IMR-90 (cell line): Measurements from ENCODE around the gene ZNF439.

ENCODE experiments used
- CHD1 ChIP-seq: IDR thresholded peaks from 2 replicates; pipeline ENCODE4 v1.6.1; 2012; ENCODE audit warnings: low read depth, low read length, improper control_type of control experiment
- MAZ ChIP-seq: IDR thresholded peaks from 2 replicates; pipeline ENCODE4 v1.6.1; 2012; ENCODE audit warnings: low read depth, mild to moderate bottlenecking, low read length, improper control_type of control experiment, moderate library complexity, borderline replicate concordance
- POLR2A ChIP-seq: IDR thresholded peaks from 2 replicates; pipeline ENCODE4 v1.6.1; 2012; ENCODE audit warnings: mild to moderate bottlenecking, low read depth, low read length
- RFX5 ChIP-seq: IDR thresholded peaks from 2 replicates; pipeline ENCODE4 v1.8.0; 2012; ENCODE audit warnings: low read depth, mild to moderate bottlenecking, low read length, moderate library complexity
- SMC3 ChIP-seq: fragments of 150-350 bp; IDR thresholded peaks from 2 replicates; pipeline ENCODE4 v1.6.1; 2016; ENCODE audit warnings: low read depth, mild to moderate bottlenecking, antibody characterized with exemption, low read length, moderate library complexity
- TF ChIP-seq, protein P1 (sequence below): conservative IDR thresholded peaks from 2 replicates; pipeline ENCODE4 v1.5.1; 2012; ENCODE audit warnings: mild to moderate bottlenecking, low read depth, low read length, improper control_type of control experiment

- TF ChIP-seq, protein P1, sequence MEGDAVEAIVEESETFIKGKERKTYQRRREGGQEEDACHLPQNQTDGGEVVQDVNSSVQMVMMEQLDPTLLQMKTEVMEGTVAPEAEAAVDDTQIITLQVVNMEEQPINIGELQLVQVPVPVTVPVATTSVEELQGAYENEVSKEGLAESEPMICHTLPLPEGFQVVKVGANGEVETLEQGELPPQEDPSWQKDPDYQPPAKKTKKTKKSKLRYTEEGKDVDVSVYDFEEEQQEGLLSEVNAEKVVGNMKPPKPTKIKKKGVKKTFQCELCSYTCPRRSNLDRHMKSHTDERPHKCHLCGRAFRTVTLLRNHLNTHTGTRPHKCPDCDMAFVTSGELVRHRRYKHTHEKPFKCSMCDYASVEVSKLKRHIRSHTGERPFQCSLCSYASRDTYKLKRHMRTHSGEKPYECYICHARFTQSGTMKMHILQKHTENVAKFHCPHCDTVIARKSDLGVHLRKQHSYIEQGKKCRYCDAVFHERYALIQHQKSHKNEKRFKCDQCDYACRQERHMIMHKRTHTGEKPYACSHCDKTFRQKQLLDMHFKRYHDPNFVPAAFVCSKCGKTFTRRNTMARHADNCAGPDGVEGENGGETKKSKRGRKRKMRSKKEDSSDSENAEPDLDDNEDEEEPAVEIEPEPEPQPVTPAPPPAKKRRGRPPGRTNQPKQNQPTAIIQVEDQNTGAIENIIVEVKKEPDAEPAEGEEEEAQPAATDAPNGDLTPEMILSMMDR, result no peak
- TF ChIP-seq CHD1, result no peak
- TF ChIP-seq RFX5, result no peak
- peak; percentile 67; the same call in 1 of the 2 replicates for TF ChIP-seq POLR2A
- peak; percentile 24; the same call in 1 of the 2 replicates for TF ChIP-seq MAZ
- TF ChIP-seq SMC3, result no peak
These were observed 34.4 kb upstream of the ZNF439 start, which contains the start of gene ZNF440 for GRCh38 chr19:11814029-11814699.
